ENCODE results near the gene PCSK5.

GRCh38 chr9:76135902-76136301, 245.4 kb downstream of the PCSK5 start:
- no peak for TF ChIP-seq GABPA (IDR thresholded peaks at IDR 0.05; ENCODE audit: borderline replicate concordance, insufficient read depth, low read length)
- TF ChIP-seq SRF (IDR thresholded peaks at IDR 0.05; ENCODE audit: low read depth, low read length), result no peak
- TF ChIP-seq YY1 (IDR thresholded peaks at IDR 0.05; ENCODE audit: low read depth, low read length), result no peak
- TF ChIP-seq CEBPB (IDR thresholded peaks at IDR 0.05; ENCODE audit: low read depth, low read length), result no peak
- TF ChIP-seq TAF1 (IDR thresholded peaks at IDR 0.05; ENCODE audit: low read depth, low read length), result no peak
- TF ChIP-seq CTCF (IDR thresholded peaks at IDR 0.05; ENCODE audit: control extremely low read depth in 1 of 3, insufficient read depth in 1 of 3, low read depth in 1 of 3, low read length in 3 of 3), result no peak
- TF ChIP-seq USF2 (IDR thresholded peaks at IDR 0.05; ENCODE audit: low read length), result no peak
- no peak for TF ChIP-seq RFX5 (IDR thresholded peaks at IDR 0.05; ENCODE audit: borderline replicate concordance, low read depth, low read length)
- TF ChIP-seq ZNF274 (IDR thresholded peaks at IDR 0.05; ENCODE audit: borderline replicate concordance, extremely low read depth, low read length), result no peak
- no peak for TF ChIP-seq JUND (IDR thresholded peaks at IDR 0.05; ENCODE audit: low read length)
- no peak for TF ChIP-seq EP300 (IDR thresholded peaks at IDR 0.05; ENCODE audit: borderline replicate concordance in 1 of 2, low read depth in 2 of 2, low read length in 2 of 2)
- no peak for TF ChIP-seq RAD21 (IDR thresholded peaks at IDR 0.05 in 1 of 2, conservative IDR thresholded peaks at IDR 0.05 in 1 of 2; ENCODE audit: low read depth in 2 of 2, low read length in 2 of 2)
- TF ChIP-seq JUN (IDR thresholded peaks at IDR 0.05; ENCODE audit: low read depth, low read length), result no peak
- no peak for TF ChIP-seq E2F6 (IDR thresholded peaks at IDR 0.05)
